CD14-positive monocyte (primary cell): ENCODE measurements around the gene BOD1L1. TPM values are rescaled to one million over a fixed set of nuclear protein-coding genes. Genes with fewer than 3 reads are reported as not detected.

Source experiments
- DNase-seq, 3 donors: peaks; one replicate each; pipeline ENCODE4 v3.0.0-alpha.2; 2011 to 2022
- H2AFZ ChIP-seq: 2 replicates; pipeline ENCODE4 v1.6.0; 2012; ENCODE audit warnings: mild to moderate bottlenecking, low read depth, low read length, inconsistent platforms; ENCODE audit not compliant: insufficient read depth, poor library complexity, severe bottlenecking
- H3K27ac ChIP-seq, 2 donors: 1 replicate in 1 of 2; 2 replicates in 1 of 2; pipeline ENCODE4 v1.5.1; 2012 to 2013; ENCODE audit warnings: low read length in 2 of 2, control low read depth in 1 of 2, inconsistent platforms in 1 of 2, low read depth in 1 of 2, mild to moderate bottlenecking in 1 of 2
- H3K27me3 ChIP-seq, 2 donors: one replicate each; pipeline versions ENCODE4 v1.6.0 to v1.6.1; 2011 to 2013; ENCODE audit warnings: low read length in 2 of 2; ENCODE audit not compliant: control insufficient read depth in 2 of 2, insufficient read depth in 2 of 2
- H3K36me3 ChIP-seq, 2 donors: replicated peaks in 1 of 2; 1 replicate in 1 of 2; 2 replicates in 1 of 2; pipeline versions ENCODE4 v1.5.1 to v1.6.1; 2012 to 2013; ENCODE audit warnings: low read length in 2 of 2, control low read depth in 1 of 2, inconsistent platforms in 1 of 2, mild to moderate bottlenecking in 1 of 2; ENCODE audit not compliant: insufficient read depth in 2 of 2, control insufficient read depth in 1 of 2
- H3K4me1 ChIP-seq, 2 donors: 1 replicate in 1 of 2; 2 replicates in 1 of 2; pipeline versions ENCODE4 v1.5.1 to v1.6.1; 2012 to 2013; ENCODE audit warnings: low read length in 2 of 2, control low read depth in 1 of 2, inconsistent platforms in 1 of 2, mild to moderate bottlenecking in 1 of 2, moderate library complexity in 1 of 2; ENCODE audit not compliant: insufficient read depth in 2 of 2, control insufficient read depth in 1 of 2
- H3K4me2 ChIP-seq: replicated peaks from 2 replicates; pipeline ENCODE3; 2012; ENCODE audit warnings: low read length, moderate library complexity, mild to moderate bottlenecking; ENCODE audit not compliant: poor library complexity, severe bottlenecking; ENCODE audit errors: extremely low read depth
- H3K4me3 ChIP-seq, 3 experiments: fragments of 200-600 bp in 1 of 3; sonication (generic) in 1 of 3; replicated peaks in 1 of 3; 1 replicate in 2 of 3; 2 replicates in 1 of 3; pipeline ENCODE4 v1.5.1; 2011 to 2013; ENCODE audit warnings: low read length in 3 of 3, mild to moderate bottlenecking in 3 of 3, control low read depth in 2 of 3, low read depth in 2 of 3, inconsistent platforms in 1 of 3, moderate library complexity in 1 of 3
- H3K79me2 ChIP-seq: 2 replicates; pipeline ENCODE4 v1.6.0; 2012; ENCODE audit warnings: mild to moderate bottlenecking, control low read depth, inconsistent platforms, low read length, moderate library complexity; ENCODE audit not compliant: insufficient read depth
- H3K9ac ChIP-seq: 2 replicates; pipeline ENCODE4 v1.6.0; 2017; ENCODE audit warnings: low read length, mild to moderate bottlenecking; ENCODE audit not compliant: insufficient read depth, poor library complexity, severe bottlenecking
- H3K9me3 ChIP-seq, 2 donors: replicated peaks in 1 of 2; 1 replicate in 1 of 2; 2 replicates in 1 of 2; pipeline versions ENCODE4 v1.5.1 to v1.6.1; 2012 to 2013; ENCODE audit warnings: low read length in 2 of 2, control low read depth in 1 of 2; ENCODE audit not compliant: control insufficient read depth in 1 of 2, insufficient read depth in 1 of 2
- H4K20me1 ChIP-seq: 2 replicates; pipeline ENCODE4 v1.6.0; 2012; ENCODE audit warnings: mild to moderate bottlenecking, low read length, control low read depth, moderate library complexity; ENCODE audit not compliant: insufficient read depth
- H3K27ac Mint-ChIP-seq, 7 donors: one replicate each; pipeline ENCODE4 v1.8.0; 2020; ENCODE audit warnings: mild to moderate bottlenecking in 7 of 7, mixed read lengths in 7 of 7, moderate library complexity in 6 of 7, inconsistent platforms in 2 of 7
- H3K27me3 Mint-ChIP-seq, 3 donors: one replicate each; pipeline ENCODE4 v1.8.0; 2021 to 2022; ENCODE audit warnings: low read depth in 3 of 3, mild to moderate bottlenecking in 3 of 3, mixed read lengths in 3 of 3, moderate library complexity in 3 of 3, inconsistent platforms in 1 of 3
- H3K36me3 Mint-ChIP-seq, 2 donors: one replicate each; pipeline ENCODE4 v1.8.0; 2020; ENCODE audit warnings: mixed read lengths in 2 of 2, inconsistent platforms in 1 of 2, mild to moderate bottlenecking in 1 of 2
- H3K4me1 Mint-ChIP-seq: one replicate; pipeline ENCODE4 v1.8.0; 2020; ENCODE audit warnings: mild to moderate bottlenecking, mixed read lengths
- H3K4me3 Mint-ChIP-seq, 2 donors: one replicate each; pipeline ENCODE4 v1.8.0; 2020; ENCODE audit warnings: mild to moderate bottlenecking in 2 of 2, mixed read lengths in 2 of 2, moderate library complexity in 1 of 2
- H3K9me3 Mint-ChIP-seq, 7 donors: one replicate each; pipeline ENCODE4 v1.8.0; 2020 to 2022; ENCODE audit warnings: mixed read lengths in 7 of 7, mild to moderate bottlenecking in 6 of 7, moderate library complexity in 6 of 7, inconsistent platforms in 2 of 7
- CTCF ChIP-seq: fragments of 200-600 bp; IDR thresholded peaks from one replicate; pipeline ENCODE4 v1.8.0; 2022; ENCODE audit warnings: antibody characterized with exemption, mild to moderate bottlenecking
- WGBS: methylation state at CpG from one replicate; pipeline ENCODE4 v1.1.5; 2013; ENCODE audit warnings: missing lambda C conversion rate; ENCODE audit not compliant: insufficient coverage; 5-methylcytosine and 5-hydroxymethylcytosine counted together
- intact Hi-C, 2 donors: fragments of 100-400 bp; cut with micrococcal nuclease; formaldehyde crosslinking; loops; one replicate each; pipeline versions ENCODE4 v1.15.0 to v1.15.1; 2023
- polyA plus RNA-seq, 3 donors: library from polyadenylated mRNA; depleted of rRNA in 1 of 3; unstranded in 2 of 3; stranded (reverse) in 1 of 3; fragments of 300-500 nt in 2 of 3; fragments of >200 nt in 1 of 3; fragmentation: Illumina TruSeq in 2 of 3; gene quantifications; 1 replicate in 2 of 3; 2 replicates in 1 of 3; pipeline ENCODE4 v1.2.3, GENCODE V29; 2012 to 2021

BOD1L1 gene
- polyA plus RNA-seq, 3 donors = 0.72 to 26.7 (median 1.5) TPM

- Mint-ChIP-seq H3K9me3 (peaks cover 0 to 2% (median 0%) of the 10 kb centered on the region in 7 donors), H3K27ac (peak overlapping the region in 4 of 7 donors; percentile 23 to 51 (median 38)), H3K4me1 (peaks cover 18% of the 10 kb centered on the region), H3K4me3 (peak overlapping the region; percentile 64 to 87), H3K36me3 (no peaks in the 10 kb centered on the region), H3K27me3 (peaks cover 0 to 16% (median 4%) of the 10 kb centered on the region in 3 donors)
- peak overlapping the region; percentile 57 for H3K4me2 ChIP-seq
- H3K9me3 ChIP-seq = no peaks in the 10 kb centered on the region
- H2AFZ ChIP-seq = peak overlapping the region; percentile 35
- peak; percentile 91 for TF ChIP-seq CTCF
- H3K4me1 ChIP-seq = peaks cover 10 to 14% of the 10 kb centered on the region in 2 donors
- H3K27ac ChIP-seq = no peak overlapping the region
- no peaks in the 10 kb centered on the region for H3K79me2 ChIP-seq
- H3K9ac ChIP-seq = no peak overlapping the region
- H4K20me1 ChIP-seq = no peaks in the 10 kb centered on the region
- H3K36me3 ChIP-seq = no peaks in the 10 kb centered on the region
- peaks cover 2 to 8% of the 10 kb centered on the region in 2 donors for H3K27me3 ChIP-seq
- WGBS = 0% methylated on average over 4 of the region's 13 CpGs
- intact Hi-C loops = loop anchor here (5.0 to 10.0 kb wide), 2 partner anchors 1128 to 1131 kb away; no protein-coding TSS in a partner anchor
- H3K4me3 ChIP-seq = peak overlapping the region; percentile 28 to 66 (median 54)
- peak; percentile 42 to 54 (median 42) for DNase-seq
Measured at GRCh38 chr4:13656569-13657405, 29.3 kb upstream of the BOD1L1 start.

- peak; percentile 47 to 60 (median 59) for DNase-seq
- Histone ChIP-seq H3K9ac (no peak overlapping the region), H3K36me3 (no peaks in the 10 kb centered on the region), H3K4me2 (peak overlapping the region; percentile 89), H3K27ac (no peak overlapping the region), H3K4me3 (peak overlapping the region; percentile 32 to 78 (median 34)), H3K79me2 (no peaks in the 10 kb centered on the region), H4K20me1 (no peaks in the 10 kb centered on the region), H3K4me1 (peaks cover 10 to 14% of the 10 kb centered on the region in 2 donors), H3K9me3 (no peaks in the 10 kb centered on the region), H2AFZ (peak overlapping the region; percentile 88), H3K27me3 (peaks cover 2 to 8% of the 10 kb centered on the region in 2 donors)
- Mint-ChIP-seq H3K27ac (peak overlapping the region in 1 of 7 donors; percentile 30), H3K36me3 (no peaks in the 10 kb centered on the region), H3K4me1 (peaks cover 18% of the 10 kb centered on the region), H3K9me3 (peaks cover 0 to 2% (median 0%) of the 10 kb centered on the region in 7 donors), H3K27me3 (peaks cover 0 to 16% (median 4%) of the 10 kb centered on the region in 3 donors), H3K4me3 (peak overlapping the region; percentile 80 to 93)
- intact Hi-C loops = loop anchor here in 1 of 2 donors (10.0 kb wide), 1 partner anchor 1131 kb away; no protein-coding TSS in a partner anchor
- WGBS = under 1% methylated on average over 16 of the region's 31 CpGs
- peak; percentile 87 for TF ChIP-seq CTCF
Measured at GRCh38 chr4:13654162-13654797, 26.8 kb upstream of the BOD1L1 start.
